H9 (cell line): Measurements from ENCODE around the gene REG1A. TPM values are rescaled to one million over a fixed set of nuclear protein-coding genes. Genes with fewer than 3 reads are reported as not detected.
A peak's percentile ranks its signal among the peaks of the same experiment; 100 is the strongest.

ENCODE experiments used
- DNase-seq: peaks from one replicate; pipeline ENCODE4 v3.0.0-alpha.2; 2017
- H2AFZ ChIP-seq: one replicate; pipeline ENCODE4 v1.6.1; 2013; ENCODE audit warnings: mild to moderate bottlenecking, low read length, control low read depth, moderate library complexity
- H2AK5ac ChIP-seq: 2 replicates; pipeline ENCODE4 v1.6.1; 2013; ENCODE audit warnings: low read length, control low read depth, mixed read lengths; ENCODE audit not compliant: insufficient read length
- H2BK120ac ChIP-seq: one replicate; pipeline ENCODE4 v1.6.1; 2013; ENCODE audit warnings: low read depth, mild to moderate bottlenecking, low read length, control low read depth, inconsistent platforms; ENCODE audit not compliant: poor library complexity, severe bottlenecking
- H2BK12ac ChIP-seq: 2 replicates; pipeline ENCODE4 v1.6.1; 2013; ENCODE audit warnings: low read length, control low read depth, mixed read lengths, low read depth; ENCODE audit not compliant: insufficient read length
- H2BK15ac ChIP-seq: 2 replicates; pipeline ENCODE4 v1.6.1; 2013; ENCODE audit warnings: low read depth, low read length, control low read depth
- H2BK20ac ChIP-seq: one replicate; pipeline ENCODE4 v1.6.1; 2013; ENCODE audit warnings: low read depth, mild to moderate bottlenecking, low read length, control low read depth, inconsistent platforms; ENCODE audit not compliant: poor library complexity, severe bottlenecking
- H2BK5ac ChIP-seq: 2 replicates; pipeline ENCODE4 v1.6.1; 2013; ENCODE audit warnings: low read length, control low read depth, mixed read lengths; ENCODE audit not compliant: insufficient read length
- H3K14ac ChIP-seq: 2 replicates; pipeline ENCODE4 v1.6.1; 2013; ENCODE audit warnings: low read length, control low read depth; ENCODE audit not compliant: insufficient read depth
- H3K18ac ChIP-seq: 2 replicates; pipeline ENCODE4 v1.6.1; 2013; ENCODE audit warnings: low read depth, mild to moderate bottlenecking, mixed read lengths, low read length, control low read depth; ENCODE audit not compliant: insufficient read length
- H3K23ac ChIP-seq: 2 replicates; pipeline ENCODE4 v1.6.1; 2013; ENCODE audit warnings: low read length, control low read depth, mixed read lengths, low read depth; ENCODE audit not compliant: insufficient read length
- H3K23me2 ChIP-seq: 2 replicates; pipeline ENCODE4 v1.6.1; 2013; ENCODE audit warnings: low read depth, mild to moderate bottlenecking, mixed read lengths, low read length, control low read depth; ENCODE audit not compliant: insufficient read length, poor library complexity, severe bottlenecking
- H3K27ac ChIP-seq: 2 replicates; pipeline ENCODE4 v1.5.1; 2013; ENCODE audit warnings: low read length, control low read depth, mixed read lengths, low read depth; ENCODE audit not compliant: insufficient read length
- H3K27me3 ChIP-seq: 2 replicates; pipeline ENCODE4 v1.6.1; 2013; ENCODE audit warnings: low read length, control low read depth, inconsistent platforms; ENCODE audit not compliant: insufficient read depth
- H3K4ac ChIP-seq: 2 replicates; pipeline ENCODE4 v1.6.1; 2013; ENCODE audit warnings: low read depth, mild to moderate bottlenecking, control low read depth, inconsistent platforms, low read length, moderate library complexity
- H3K4me1 ChIP-seq: 2 replicates; pipeline ENCODE4 v1.6.1; 2013; ENCODE audit warnings: low read length, control low read depth, inconsistent platforms; ENCODE audit not compliant: insufficient read depth
- H3K4me2 ChIP-seq: 2 replicates; pipeline ENCODE4 v1.6.1; 2013; ENCODE audit warnings: low read length, control low read depth, mixed read lengths; ENCODE audit not compliant: insufficient read length, insufficient read depth
- H3K56ac ChIP-seq: 2 replicates; pipeline ENCODE4 v1.6.1; 2013; ENCODE audit warnings: low read depth, mild to moderate bottlenecking, mixed read lengths, low read length, control low read depth; ENCODE audit not compliant: insufficient read length
- H3K79me1 ChIP-seq: 2 replicates; pipeline ENCODE4 v1.6.1; 2013; ENCODE audit warnings: low read depth, mild to moderate bottlenecking, moderate library complexity, low read length, control low read depth, inconsistent platforms; ENCODE audit not compliant: insufficient read depth, poor library complexity, severe bottlenecking
- H3K79me2 ChIP-seq: 2 replicates; pipeline ENCODE4 v1.6.1; 2013; ENCODE audit warnings: low read length, control low read depth, inconsistent platforms; ENCODE audit not compliant: insufficient read depth
- H3K9ac ChIP-seq: 2 replicates; pipeline ENCODE4 v1.6.1; 2013; ENCODE audit warnings: low read length, control low read depth, mixed read lengths; ENCODE audit not compliant: insufficient read length; ENCODE audit errors: extremely low read depth
- H3K9me3 ChIP-seq: one replicate; pipeline ENCODE4 v1.6.1; 2013; ENCODE audit warnings: low read depth, low read length, inconsistent platforms; ENCODE audit not compliant: control insufficient read depth
- H3T11ph ChIP-seq: one replicate; pipeline ENCODE4 v1.6.1; 2013; ENCODE audit warnings: mild to moderate bottlenecking, low read length, control low read depth, inconsistent platforms
- H4K20me1 ChIP-seq: one replicate; pipeline ENCODE4 v1.6.1; 2013; ENCODE audit not compliant: control insufficient read depth, insufficient read length, insufficient read depth
- H4K5ac ChIP-seq: 2 replicates; pipeline ENCODE4 v1.6.1; 2013; ENCODE audit warnings: low read depth, mild to moderate bottlenecking, mixed read lengths, low read length, control low read depth; ENCODE audit not compliant: insufficient read length
- H4K8ac ChIP-seq: replicated peaks from 2 replicates; pipeline ENCODE4 v1.6.1; 2013; ENCODE audit warnings: low read length, control low read depth, mixed read lengths, low read depth; ENCODE audit not compliant: insufficient read length
- H4K91ac ChIP-seq: 2 replicates; pipeline ENCODE4 v1.6.1; 2013; ENCODE audit warnings: low read depth, mild to moderate bottlenecking, moderate library complexity, mixed read lengths, low read length, control low read depth; ENCODE audit not compliant: insufficient read length
- H3K27ac Mint-ChIP-seq, 3 experiments: 2 replicates in 2 of 3; 3 replicates in 1 of 3; pipeline ENCODE4 v1.8.0; 2020 to 2021; ENCODE audit warnings: mixed read lengths in 3 of 3, mild to moderate bottlenecking in 1 of 3, moderate library complexity in 1 of 3
- H3K27me3 Mint-ChIP-seq: 2 replicates; pipeline ENCODE4 v1.8.0; 2021; ENCODE audit warnings: low read depth, mild to moderate bottlenecking, moderate library complexity, mixed read lengths
- H3K36me3 Mint-ChIP-seq, 3 experiments: 2 replicates in 2 of 3; 3 replicates in 1 of 3; pipeline ENCODE4 v1.8.0; 2020 to 2021; ENCODE audit warnings: low read depth in 3 of 3, mixed read lengths in 3 of 3; ENCODE audit not compliant: insufficient read depth in 1 of 3
- H3K4me1 Mint-ChIP-seq, 2 experiments: 2 replicates each; pipeline ENCODE4 v1.8.0; 2020; ENCODE audit warnings: mixed read lengths in 2 of 2
- H3K4me3 Mint-ChIP-seq, 2 experiments: 2 replicates in 1 of 2; 3 replicates in 1 of 2; pipeline ENCODE4 v1.8.0; 2020 to 2021; ENCODE audit warnings: mild to moderate bottlenecking in 2 of 2, mixed read lengths in 2 of 2, moderate library complexity in 1 of 2
- H3K9me3 Mint-ChIP-seq, 2 experiments: 2 replicates in 1 of 2; 3 replicates in 1 of 2; pipeline ENCODE4 v1.8.0; 2020; ENCODE audit warnings: mild to moderate bottlenecking in 2 of 2, mixed read lengths in 2 of 2, moderate library complexity in 1 of 2
- CTCF ChIP-seq: fragments of 200-600 bp; sonication (generic); conservative IDR thresholded peaks from 3 replicates; pipeline ENCODE4 v1.8.0; 2021; ENCODE audit warnings: antibody characterized with exemption, mild to moderate bottlenecking
- WGBS: extraction: QIAGEN DNeasy Blood & Tissue Kit; methylation state at CpG from one replicate; pipeline ENCODE4 v1.1.7; 2013; ENCODE audit warnings: missing lambda C conversion rate, low lambda C conversion rate, mixed read lengths; ENCODE audit not compliant: insufficient read length; ENCODE audit errors: extremely low coverage; 5-methylcytosine and 5-hydroxymethylcytosine counted together
- total RNA-seq: library from RNA; stranded (reverse); gene quantifications from 2 replicates; pipeline ENCODE4 v1.2.1, GENCODE V29; 2021

The REG1A gene
- total RNA-seq, 1 experiment from 2014 or later = not detected

- Histone ChIP-seq H3K79me2 (no peaks in the 10 kb centered on the region), H2AK5ac (no peak overlapping the region)
Measured at GRCh38 chr2:79155826-79156476, 35.7 kb downstream of the REG1A start.

More at GRCh38 chr2:79155826-79156476, 35.7 kb downstream of the REG1A start:
- Histone ChIP-seq H3K79me1 (no peaks in the 10 kb centered on the region), H2BK12ac (no peak overlapping the region), H3K27me3 (no peaks in the 10 kb centered on the region), H3K14ac (peak overlapping the region; percentile 53; the same call in 1 of the 2 replicates), H3K27ac (no peak overlapping the region), H4K91ac (no peak overlapping the region), H4K8ac (no peak overlapping the region), H3K56ac (no peak overlapping the region), H3K9ac (no peak overlapping the region), H3K23ac (no peak overlapping the region), H4K5ac (no peak overlapping the region), H2BK20ac (no peak overlapping the region), H3K9me3 (no peaks in the 10 kb centered on the region), H3K4me1 (no peaks in the 10 kb centered on the region), H2BK5ac (no peak overlapping the region), H3K4me2 (no peak overlapping the region), H3K23me2 (no peaks in the 10 kb centered on the region), H4K20me1 (no peaks in the 10 kb centered on the region), H3T11ph (no peak overlapping the region), H3K18ac (no peak overlapping the region), H2AFZ (no peak overlapping the region), H3K4ac (no peak overlapping the region), H2BK120ac (no peak overlapping the region), H2BK15ac (no peak overlapping the region)
- no peak for DNase-seq
- no peaks in the 10 kb centered on the region for H3K9me3 Mint-ChIP-seq
- WGBS = no CpG with 5 or more reads among the region's 2 CpGs
- H3K36me3 Mint-ChIP-seq = no peaks in the 10 kb centered on the region; a peak in 2 of 7 replicates
- no peak for TF ChIP-seq CTCF
- no peaks in the 10 kb centered on the region for H3K4me1 Mint-ChIP-seq
- H3K27ac Mint-ChIP-seq = no peak overlapping the region
- H3K27me3 Mint-ChIP-seq = peaks cover 3% of the 10 kb centered on the region
- no peak overlapping the region for H3K4me3 Mint-ChIP-seq
